GM18873 (cell line): ENCODE measurements around the gene OR2S2.
"Not testable (repeated sequence)": the region's sequence is repeated elsewhere in the genome, so short reads cannot be mapped to it uniquely, and the experiment has no call there.

Experiments used
- ATAC-seq: cut with Tn5 transposase; IDR thresholded peaks from one replicate; pipeline ENCODE4 v1.9.1; 2021; ENCODE audit warnings: mild to moderate bottlenecking, moderate library complexity, moderate number of reproducible peaks; ENCODE audit not compliant: unreplicated experiment, low FRiP score

OR2S2 gene

DNA sequence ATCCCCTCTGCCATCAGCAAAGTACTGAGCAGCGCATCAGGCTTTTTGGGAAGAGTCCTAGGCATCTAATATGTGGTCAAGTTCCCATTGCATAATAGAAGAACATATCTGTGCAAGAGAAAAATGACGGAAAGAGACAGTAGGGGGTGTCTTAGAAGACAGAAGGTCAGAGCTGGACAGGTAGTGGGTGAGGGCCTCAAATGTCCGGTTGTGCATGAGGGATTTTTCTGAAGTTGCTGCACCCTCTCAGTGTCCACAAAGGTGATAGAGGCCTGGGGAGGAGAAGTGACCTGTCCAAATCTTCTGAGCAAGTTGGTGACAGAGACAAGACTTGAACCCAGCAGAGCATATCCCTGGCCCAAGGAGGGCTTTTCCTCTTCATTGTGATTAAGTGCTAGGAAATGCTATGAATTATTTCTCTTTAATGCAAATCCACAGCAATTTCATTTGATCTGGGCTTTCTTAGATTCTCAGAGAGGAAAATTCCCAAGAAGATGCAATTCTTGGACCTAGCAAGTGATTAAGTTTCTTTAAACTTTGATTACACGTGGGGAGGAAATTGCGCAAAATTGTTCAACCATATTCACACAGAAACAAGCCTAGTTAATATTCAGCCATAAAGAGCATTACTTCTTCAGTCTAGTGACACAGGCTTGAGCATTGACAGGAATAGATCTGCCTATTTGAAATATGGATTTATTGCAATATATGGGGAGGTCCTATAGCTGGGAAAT lies at the start of gene OR2S2:
TSS of gene OR2S2 (minus strand) at position 51 of the 734 bp plus-strand sequence. CDS start 56 bp downstream, outside the sequence.
- ATAC-seq, result no peak

GRCh38 chr9:36007316-36007708 lies 49.4 kb upstream of the OR2S2 start:
- ATAC-seq, result no peak

DNA sequence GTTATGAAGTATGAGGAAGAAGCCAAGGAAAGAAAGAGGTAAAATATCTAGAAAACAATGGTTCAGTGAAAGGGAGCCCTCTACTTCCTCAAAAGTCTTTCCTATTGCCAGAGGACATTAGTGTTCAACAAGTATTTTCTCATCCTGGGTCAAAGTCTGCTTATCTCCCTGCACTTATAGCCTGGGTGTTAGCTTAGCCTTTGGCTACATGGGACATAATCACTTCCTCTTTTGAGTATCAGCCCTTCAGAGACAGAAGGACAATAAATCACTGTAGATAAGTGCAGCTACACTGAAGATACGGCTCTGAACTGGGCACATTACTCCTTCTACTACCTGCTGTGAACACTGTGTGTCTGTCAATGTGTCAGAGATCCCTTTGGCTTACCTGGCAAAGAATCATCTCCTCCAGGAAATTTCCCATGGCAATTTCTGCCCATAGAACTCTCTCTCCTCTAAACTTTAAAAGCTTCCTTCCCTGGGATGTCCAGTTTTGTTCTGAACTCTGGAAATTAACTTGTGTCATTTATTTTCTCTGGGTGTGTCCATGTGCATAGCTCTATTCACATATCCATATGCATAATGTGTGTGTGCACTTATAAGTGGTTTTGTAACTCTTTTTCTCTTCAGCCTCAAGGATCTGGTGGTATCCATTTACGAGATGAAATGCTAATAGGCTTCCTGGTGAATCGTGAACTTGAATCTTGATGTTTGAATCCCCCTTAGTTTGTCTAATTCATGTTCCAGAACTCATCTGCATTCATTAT lies 48.8 kb upstream of the OR2S2 start:
- ATAC-seq, result no peak

DNA sequence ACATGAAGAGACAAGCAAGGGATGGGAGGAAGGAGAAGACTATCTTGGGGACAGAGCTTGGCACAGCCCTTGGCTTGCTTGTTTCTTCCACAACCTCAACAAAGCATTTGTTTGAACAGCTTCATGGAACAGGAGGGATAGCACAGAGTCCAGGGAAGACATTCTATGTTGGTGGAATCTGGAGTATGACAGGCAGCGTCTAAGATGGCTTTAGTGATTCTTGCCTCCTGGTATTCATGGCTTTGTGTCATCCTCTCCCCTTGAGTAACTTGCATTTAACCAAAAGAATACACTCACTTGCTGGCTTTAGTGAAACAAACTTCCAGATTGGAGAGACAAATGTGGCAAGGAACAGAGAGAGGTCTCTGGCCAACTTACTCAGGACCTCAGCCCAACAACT lies 47.9 kb upstream of the OR2S2 start:
- no peak for ATAC-seq

DNA sequence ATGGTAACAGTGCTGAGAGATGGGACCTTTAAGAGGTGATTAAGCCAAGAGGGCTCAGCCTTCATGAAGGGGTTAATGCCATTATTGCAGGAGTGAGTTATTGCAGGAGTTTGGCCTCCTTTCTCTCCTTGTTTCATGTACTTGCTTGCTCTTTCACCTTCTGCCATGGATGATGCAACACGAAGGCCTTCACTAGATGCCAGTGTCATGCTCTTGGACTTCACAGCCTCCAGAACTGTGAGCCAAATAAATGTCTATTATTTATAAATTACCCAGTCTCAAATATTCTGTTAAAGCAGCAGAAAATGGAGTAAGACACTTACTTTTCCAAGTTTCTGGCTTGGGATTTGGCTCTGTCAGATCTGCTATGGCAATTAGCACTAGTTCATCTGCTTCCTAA lies 40.4 kb upstream of the OR2S2 start:
- ATAC-seq, result no peak

DNA sequence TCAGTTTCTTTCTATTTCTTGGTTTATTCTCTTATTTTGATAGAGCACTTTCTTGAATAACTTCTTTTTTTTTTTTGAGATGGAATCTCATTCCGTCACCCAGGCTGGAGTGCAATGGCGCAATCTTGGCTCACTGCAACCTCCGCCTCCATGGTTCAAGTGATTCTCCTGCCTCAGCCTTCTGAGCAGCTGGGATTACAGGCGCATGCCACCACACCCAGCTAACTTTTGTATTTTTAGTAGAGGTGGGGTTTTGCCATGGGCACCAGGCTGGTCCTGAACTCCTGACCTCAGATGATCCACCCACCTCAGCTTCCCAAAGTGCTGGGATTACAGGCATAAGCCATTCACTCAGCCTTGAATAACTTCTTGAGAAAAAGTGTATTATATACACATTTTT lies 39.1 kb upstream of the OR2S2 start:
- not testable (repeated sequence) for ATAC-seq

DNA sequence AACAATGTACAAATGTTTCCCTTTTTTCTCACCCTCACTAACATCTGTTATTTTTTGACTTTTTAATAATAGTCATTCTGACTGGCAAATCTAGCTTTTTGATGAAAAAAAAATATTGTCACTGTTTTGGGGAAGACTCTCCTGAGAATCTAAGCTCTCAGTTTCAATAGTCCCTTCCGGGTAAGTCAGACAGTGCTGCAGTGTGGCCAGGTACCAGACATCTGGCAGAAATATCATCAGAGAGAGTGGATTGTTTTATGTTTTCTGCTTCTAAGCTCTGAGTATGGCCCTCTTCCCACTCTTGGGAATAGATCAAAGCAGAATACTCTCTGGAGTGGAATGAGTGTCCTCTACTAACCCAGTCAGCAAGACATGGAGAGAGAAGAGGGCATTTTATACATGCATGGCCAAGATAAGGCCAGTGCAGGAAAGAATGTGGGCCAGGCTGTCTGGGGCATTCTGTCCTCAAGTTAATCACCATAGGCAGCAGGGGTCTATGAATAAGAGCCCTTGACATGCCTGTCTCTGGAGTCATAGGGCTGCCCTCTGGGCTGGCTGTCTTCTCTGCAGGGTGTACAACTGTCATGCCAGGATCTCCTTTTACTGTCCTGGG lies 38.5 kb upstream of the OR2S2 start:
- no peak for ATAC-seq

GRCh38 chr9:35994959-35995358 lies 37.0 kb upstream of the OR2S2 start:
- no peak for ATAC-seq

DNA sequence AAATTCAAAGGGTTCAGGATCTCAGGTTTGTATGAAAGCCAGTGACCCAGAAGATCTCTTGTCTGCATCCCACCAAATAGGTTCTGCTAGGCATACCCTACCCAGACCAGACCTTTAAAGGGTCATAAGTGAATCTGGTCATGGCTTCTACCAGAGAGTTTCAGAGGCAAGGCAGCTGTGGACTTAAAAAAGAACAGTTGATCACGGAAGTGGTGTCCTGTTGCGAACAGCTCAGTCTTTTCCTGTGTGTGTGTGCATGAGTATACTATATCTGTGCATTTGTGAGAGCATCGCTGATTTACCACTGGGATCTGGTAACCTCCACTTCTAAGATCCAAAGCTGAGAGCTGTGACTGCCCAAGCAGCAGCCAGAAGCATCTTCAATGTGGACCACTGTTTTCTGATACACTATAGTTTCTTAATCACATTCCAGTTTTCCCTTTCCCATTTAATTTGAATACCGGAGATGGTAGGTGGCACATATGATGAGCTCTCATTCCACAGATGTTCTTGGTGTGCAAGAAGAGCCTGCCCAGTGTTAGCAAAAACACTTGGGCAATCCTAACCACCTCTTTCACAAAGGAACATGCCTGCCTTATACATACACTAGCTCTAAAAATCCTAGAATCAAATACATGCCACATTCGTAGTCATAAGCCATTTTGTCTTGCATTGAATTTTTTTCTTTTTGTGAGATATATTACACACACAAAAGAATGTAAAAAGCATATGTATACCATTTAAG lies 36.2 kb upstream of the OR2S2 start:
- ATAC-seq, result no peak

GRCh38 chr9:35993136-35993535 lies 35.2 kb upstream of the OR2S2 start:
- not testable (repeated sequence) for ATAC-seq

DNA sequence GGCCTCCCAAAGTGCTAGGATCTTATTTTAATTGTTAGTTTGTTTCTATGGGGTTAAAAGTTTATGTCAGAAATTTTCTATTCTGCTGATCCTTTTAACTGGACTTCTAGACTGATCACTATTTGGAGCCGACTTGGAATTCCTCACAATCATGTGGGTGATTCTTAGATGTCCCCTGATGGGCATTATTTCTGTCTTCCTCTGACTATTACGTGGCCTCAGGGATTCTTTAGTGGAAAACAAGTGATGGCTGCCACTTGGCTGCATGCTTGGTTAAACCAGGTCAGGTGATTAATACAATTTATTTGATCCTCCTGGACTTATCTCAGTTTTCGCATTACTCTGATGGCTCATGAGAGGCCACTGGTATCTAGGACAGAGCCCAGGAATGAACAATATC lies 32.2 kb upstream of the OR2S2 start:
- ATAC-seq, result no peak

GRCh38 chr9:35984021-35984420 lies 26.1 kb upstream of the OR2S2 start:
- no peak for ATAC-seq

DNA sequence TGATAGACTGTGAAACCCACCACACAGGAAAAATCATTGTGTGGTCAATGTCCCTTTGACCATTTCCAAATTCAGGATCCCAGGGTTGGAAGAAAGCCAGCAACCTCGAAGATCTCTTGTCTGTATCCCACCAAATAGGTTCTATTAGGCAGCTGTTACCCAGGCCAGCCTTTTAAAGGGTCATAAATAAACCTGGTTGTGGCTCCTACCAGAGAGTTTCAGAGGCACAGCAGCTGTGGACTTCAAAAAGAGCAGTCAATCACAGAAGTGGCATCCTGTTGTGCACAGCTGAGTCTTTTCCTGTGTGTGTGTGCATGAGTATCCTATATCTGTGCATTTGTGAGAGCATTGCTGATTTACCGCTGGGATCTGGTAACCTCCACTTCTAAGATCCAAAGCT lies 23.7 kb upstream of the OR2S2 start:
- ATAC-seq, result no peak

DNA sequence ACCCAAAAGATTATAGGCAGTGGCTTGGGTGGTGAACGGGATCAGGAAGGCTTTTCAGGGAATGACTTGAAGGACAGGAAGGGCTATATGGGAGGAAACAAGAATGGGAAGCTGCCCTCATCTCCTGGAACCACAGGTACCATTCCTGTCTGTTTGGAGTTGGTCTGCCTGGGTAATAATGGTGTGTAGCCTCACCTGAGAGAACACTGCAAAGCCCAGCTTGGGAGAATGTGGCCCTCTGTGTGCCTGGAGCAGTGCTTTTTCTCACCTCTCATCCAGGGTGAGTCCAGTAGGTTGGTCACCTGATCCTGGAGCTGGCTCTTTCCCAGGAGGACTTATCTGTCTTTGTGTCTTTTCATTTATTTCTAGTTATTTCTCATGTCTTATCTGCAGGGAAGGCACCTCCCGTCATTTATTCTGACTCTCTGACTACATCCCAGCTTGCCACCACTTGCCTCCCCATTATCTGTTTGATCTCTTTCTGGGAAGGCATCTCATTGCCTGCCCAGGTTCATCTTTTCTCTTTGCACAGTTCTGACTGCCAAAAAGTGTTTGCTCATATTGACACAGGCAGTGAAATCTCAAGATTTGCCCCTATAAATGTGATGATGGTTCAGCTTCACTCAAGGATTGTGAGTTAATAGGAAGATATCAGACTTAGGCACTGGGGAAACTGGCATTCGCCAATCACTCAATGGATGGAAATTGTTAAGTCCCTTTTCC lies 22.5 kb upstream of the OR2S2 start:
- no peak for ATAC-seq

DNA sequence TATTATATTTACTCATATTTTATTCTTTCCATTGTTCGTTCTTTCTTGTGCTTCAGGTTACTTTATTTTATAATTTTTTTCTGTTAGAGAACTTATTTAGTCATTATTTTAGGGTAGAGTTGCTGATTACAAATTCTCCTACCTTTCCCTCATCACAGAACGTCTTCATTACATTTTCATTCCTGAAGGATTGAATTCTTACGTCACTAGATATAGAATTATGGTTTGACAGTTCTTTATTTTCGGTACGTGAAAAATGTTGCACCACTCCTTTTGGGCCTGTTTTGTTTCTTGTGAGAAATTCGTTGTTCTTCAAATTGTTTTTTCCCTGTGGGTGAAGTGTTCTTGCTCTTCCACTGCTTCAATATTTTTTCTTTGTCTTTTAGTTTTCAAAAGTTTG lies 20.8 kb upstream of the OR2S2 start:
- no peak for ATAC-seq

DNA sequence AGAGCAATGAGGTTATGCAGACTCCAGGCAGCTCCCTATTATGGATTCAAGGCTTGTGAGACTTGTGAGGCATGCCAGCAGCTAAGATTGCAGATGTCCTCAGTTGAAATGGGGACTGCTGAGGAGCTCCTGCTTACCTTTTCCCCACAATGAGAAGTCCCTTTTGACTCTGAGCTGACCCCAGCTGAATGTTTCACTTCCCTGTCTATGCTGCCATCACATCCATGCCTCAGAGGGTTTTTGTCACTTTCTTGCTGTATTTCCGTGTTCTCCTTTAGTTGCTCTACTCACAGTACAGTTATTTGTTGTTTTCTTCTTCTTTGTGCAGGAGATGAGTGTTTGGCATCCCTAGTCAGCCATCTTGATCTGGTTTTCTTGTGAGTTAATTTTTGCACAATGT lies 18.8 kb upstream of the OR2S2 start:
- no peak for ATAC-seq

DNA sequence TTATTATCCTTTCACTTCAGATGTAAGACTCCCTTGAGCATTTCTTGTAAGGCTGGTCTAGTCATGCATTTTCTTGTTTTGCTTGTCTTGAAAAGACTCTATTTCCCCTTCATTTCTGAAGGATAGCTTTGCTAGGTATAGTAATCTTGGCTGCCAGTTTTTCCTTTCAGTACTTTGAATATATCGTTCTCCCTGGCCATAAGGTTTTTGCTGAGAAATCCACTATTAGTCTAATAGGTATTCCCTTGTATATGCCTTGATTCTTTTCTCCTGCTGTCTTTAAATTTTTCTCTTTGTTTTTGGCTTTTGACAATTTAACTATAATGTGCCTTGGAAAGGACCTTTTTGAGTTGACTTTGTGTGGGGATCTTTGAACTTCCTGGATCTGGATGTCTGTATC lies 16.8 kb upstream of the OR2S2 start:
- ATAC-seq, result no peak

DNA sequence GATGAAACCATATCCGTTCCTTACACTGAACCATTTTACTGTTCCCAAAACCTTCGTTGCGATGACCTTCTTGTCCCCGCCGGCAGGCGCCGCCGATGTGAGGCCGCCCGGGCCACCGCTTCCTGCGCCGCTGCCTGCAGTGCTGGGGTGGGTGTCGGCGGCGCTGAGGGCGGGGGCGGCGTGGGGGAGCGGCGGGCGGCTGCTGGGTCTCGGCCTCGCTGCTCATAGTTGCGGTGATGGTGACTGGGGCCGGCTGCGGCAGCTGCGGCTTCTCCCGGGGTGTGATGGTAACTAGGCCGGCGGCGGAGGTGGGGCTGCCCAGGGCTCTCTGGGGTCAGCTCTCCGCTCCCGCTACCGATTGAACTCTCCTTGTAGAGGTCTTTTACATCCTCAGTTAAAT lies 14.1 kb upstream of the OR2S2 start:
- ATAC-seq, result no peak

DNA sequence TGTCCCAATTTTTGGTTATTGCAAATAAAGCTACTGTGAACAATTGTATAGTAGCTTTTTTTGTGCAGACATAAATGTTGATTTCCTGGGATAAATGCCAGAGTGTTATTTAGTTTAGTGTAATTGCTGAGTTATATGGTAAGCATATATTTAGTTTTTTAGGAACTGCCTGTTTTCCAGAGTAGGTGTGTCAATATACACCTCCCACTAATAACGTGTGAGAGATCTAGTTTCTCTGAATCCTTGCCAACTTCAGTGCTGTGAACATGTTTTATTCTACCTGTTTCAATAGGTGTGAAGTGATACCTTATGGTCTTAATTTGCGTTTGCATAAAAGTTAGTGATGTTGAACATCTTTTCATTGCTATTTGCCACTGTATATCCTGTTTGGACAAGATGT lies 9.1 kb upstream of the OR2S2 start:
- no peak for ATAC-seq

DNA sequence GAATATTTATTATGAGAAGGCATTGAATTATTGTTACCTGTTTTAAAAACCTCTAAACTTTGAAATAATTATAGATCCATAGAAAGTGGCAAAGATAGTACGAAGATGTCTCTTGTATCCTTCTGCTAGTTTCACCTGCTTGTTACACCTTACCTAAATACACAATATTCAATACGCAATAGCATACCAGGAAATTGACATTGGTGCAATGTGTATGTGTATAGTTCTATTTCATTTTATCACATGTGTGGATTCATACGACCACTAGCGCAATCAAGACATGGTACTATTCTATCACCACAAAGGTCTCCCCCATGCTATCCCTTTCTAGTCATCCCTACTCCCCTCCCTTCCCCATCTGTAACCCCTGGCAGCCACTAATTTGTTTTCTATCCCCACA lies 8.5 kb upstream of the OR2S2 start:
- ATAC-seq, result no peak
